GM12892 (cell line): Measurements from ENCODE around the gene TRAF6.

ENCODE experiments used
- POLR2A ChIP-seq: IDR thresholded peaks from 2 replicates; pipeline ENCODE4 v1.6.1; 2011; ENCODE audit warnings: low read depth, low read length, control low read depth
- POLR2AphosphoS5 ChIP-seq: IDR thresholded peaks from 2 replicates; pipeline ENCODE4 v1.6.1; 2011; ENCODE audit warnings: low read depth, low read length, control low read depth
- TAF1 ChIP-seq: IDR thresholded peaks from 2 replicates; pipeline ENCODE4 v1.6.1; 2011; ENCODE audit warnings: low read depth, mild to moderate bottlenecking, control low read depth, low read length, borderline replicate concordance

GRCh38 chr11:36464720-36465119, 45.4 kb downstream of the TRAF6 start:
- TF ChIP-seq POLR2AphosphoS5, result no peak
- no peak for TF ChIP-seq TAF1
- TF ChIP-seq POLR2A, result no peak
